ENCODE measurements around the gene CCDC9B.

DNA sequence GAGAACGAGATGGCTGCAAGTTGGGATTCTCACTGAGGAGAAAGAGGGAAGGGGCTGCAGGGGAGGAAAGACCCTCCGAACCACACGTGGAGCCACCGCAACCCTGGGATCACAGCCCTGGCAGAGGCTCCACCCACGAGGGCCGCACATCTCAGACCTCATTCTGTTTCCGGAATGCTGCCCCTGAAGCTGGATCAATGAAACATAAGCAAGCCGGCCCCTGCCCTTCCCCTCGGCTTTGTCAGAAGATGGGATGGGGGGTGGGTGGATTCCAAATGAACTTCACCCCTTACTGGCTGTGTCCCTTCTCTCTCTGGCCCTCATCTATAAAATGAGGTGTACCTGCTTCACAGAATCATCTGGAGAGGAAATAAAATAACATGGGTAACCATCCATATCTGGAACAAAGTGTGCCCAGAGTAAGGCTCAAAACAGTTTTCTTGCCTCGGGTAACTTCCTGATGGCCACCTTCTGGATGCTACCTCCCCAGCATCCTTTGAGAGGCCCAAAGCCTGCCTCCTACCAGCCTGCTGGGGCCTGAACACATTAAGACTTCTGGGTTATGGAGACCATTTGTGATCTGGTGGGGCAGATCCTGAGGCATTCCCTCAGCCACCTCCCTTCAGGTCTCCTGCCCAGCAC, 4.6 kb upstream of the CCDC9B start:
- no peak for TF ChIP-seq POLR2A (IDR thresholded peaks at IDR 0.05)
- TF ChIP-seq, protein P1, sequence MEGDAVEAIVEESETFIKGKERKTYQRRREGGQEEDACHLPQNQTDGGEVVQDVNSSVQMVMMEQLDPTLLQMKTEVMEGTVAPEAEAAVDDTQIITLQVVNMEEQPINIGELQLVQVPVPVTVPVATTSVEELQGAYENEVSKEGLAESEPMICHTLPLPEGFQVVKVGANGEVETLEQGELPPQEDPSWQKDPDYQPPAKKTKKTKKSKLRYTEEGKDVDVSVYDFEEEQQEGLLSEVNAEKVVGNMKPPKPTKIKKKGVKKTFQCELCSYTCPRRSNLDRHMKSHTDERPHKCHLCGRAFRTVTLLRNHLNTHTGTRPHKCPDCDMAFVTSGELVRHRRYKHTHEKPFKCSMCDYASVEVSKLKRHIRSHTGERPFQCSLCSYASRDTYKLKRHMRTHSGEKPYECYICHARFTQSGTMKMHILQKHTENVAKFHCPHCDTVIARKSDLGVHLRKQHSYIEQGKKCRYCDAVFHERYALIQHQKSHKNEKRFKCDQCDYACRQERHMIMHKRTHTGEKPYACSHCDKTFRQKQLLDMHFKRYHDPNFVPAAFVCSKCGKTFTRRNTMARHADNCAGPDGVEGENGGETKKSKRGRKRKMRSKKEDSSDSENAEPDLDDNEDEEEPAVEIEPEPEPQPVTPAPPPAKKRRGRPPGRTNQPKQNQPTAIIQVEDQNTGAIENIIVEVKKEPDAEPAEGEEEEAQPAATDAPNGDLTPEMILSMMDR (IDR thresholded peaks at IDR 0.05), result no peak

Data from uterus (tissue), 2 donors.